WERI-Rb-1 (cell line): ENCODE results near the gene GAST.

ENCODE experiments used
- DNase-seq: peaks from one replicate; pipeline ENCODE4 v3.0.0-alpha.2; 2020
- H3K27ac ChIP-seq: fragments of 250-450 bp; sonication (Bioruptor Pico); 2 replicates; pipeline ENCODE4 v1.5.1; 2020; ENCODE audit warnings: mild to moderate bottlenecking, moderate library complexity
- H3K27me3 ChIP-seq: fragments of 250-450 bp; sonication (Bioruptor Pico); 2 replicates; pipeline ENCODE4 v1.5.1; 2021; ENCODE audit warnings: mild to moderate bottlenecking, low read depth, moderate library complexity; ENCODE audit not compliant: insufficient read depth, severe bottlenecking
- H3K36me3 ChIP-seq: fragments of 250-450 bp; sonication (Bioruptor Pico); 2 replicates; pipeline ENCODE4 v1.5.1; 2020; ENCODE audit warnings: mild to moderate bottlenecking, moderate library complexity
- H3K4me3 ChIP-seq: 2 replicates; pipeline ENCODE4 v1.5.1; 2011; ENCODE audit warnings: low read depth, mild to moderate bottlenecking, control low read depth, low read length
- H3K9me3 ChIP-seq: fragments of 250-450 bp; sonication (Bioruptor Pico); 2 replicates; pipeline ENCODE4 v1.5.1; 2021; ENCODE audit warnings: mild to moderate bottlenecking, moderate library complexity; ENCODE audit not compliant: severe bottlenecking
- TF ChIP-seq, protein P1 (sequence below): IDR thresholded peaks from 2 replicates; pipeline ENCODE4 v1.5.1; 2011; ENCODE audit warnings: low read depth, mild to moderate bottlenecking, control low read depth, inconsistent platforms, low read length

Gene GAST

GRCh38 chr17:41754066-41754465 is 41.9 kb downstream of the GAST start:
- Histone ChIP-seq H3K36me3 (peaks cover 46% of the 10 kb centered on the region), H3K27me3 (no peaks in the 10 kb centered on the region), H3K4me3 (no peak overlapping the region), H3K9me3 (no peaks in the 10 kb centered on the region), H3K27ac (peak overlapping the region; percentile 18; the same call in 1 of the 2 replicates)
- TF ChIP-seq, protein P1, sequence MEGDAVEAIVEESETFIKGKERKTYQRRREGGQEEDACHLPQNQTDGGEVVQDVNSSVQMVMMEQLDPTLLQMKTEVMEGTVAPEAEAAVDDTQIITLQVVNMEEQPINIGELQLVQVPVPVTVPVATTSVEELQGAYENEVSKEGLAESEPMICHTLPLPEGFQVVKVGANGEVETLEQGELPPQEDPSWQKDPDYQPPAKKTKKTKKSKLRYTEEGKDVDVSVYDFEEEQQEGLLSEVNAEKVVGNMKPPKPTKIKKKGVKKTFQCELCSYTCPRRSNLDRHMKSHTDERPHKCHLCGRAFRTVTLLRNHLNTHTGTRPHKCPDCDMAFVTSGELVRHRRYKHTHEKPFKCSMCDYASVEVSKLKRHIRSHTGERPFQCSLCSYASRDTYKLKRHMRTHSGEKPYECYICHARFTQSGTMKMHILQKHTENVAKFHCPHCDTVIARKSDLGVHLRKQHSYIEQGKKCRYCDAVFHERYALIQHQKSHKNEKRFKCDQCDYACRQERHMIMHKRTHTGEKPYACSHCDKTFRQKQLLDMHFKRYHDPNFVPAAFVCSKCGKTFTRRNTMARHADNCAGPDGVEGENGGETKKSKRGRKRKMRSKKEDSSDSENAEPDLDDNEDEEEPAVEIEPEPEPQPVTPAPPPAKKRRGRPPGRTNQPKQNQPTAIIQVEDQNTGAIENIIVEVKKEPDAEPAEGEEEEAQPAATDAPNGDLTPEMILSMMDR: no peak
- peak; percentile 62 for DNase-seq

DNA sequence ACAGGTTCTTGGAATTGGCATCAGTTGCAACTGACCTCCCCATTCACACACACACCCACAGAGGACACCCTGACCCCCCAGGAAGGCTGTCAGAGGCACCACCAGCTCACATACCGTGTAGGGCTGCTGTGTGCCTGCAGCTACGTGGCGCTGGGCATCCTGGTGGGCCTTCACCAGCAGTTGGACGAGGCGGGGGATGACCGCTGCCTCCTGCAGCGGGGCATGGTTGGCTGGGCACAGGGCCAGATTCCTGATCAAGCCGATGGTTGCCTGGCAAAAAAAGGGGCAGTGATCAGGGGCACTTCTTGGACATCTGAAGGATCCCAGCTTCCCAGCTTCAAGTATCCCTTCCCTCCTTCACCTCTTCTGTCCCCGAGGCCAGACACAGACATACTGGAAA is 46.5 kb downstream of the GAST start:
- Histone ChIP-seq H3K36me3 (peaks cover 74% of the 10 kb centered on the region), H3K27me3 (no peaks in the 10 kb centered on the region), H3K9me3 (no peaks in the 10 kb centered on the region), H3K4me3 (no peak overlapping the region), H3K27ac (no peak overlapping the region)
- no peak for DNase-seq
- TF ChIP-seq, protein P1: no peak

DNA sequence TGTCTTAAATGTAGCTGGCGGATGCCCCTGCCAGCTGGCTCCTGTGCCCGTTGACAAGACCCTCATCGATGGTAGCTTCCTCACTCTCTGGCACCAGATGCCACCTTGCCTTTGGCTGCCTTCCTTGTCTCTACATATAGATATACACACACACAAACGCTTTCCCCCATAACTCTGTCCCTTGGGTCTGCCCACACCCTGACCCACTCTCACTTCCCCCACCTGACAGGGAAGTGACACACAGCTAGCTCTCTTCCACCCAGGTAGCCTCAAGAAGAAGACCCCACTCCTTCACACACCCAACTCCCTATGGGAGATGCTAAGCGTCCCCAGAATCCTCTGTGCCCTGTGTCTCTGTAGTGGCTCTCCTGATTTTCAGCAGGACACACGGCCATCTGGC is 48.7 kb downstream of the GAST start:
- TF ChIP-seq, protein P1: no peak
- no peaks in the 10 kb centered on the region for H3K27me3 ChIP-seq
- H3K9me3 ChIP-seq: no peaks in the 10 kb centered on the region
- peaks cover 77% of the 10 kb centered on the region for H3K36me3 ChIP-seq
- no peak for DNase-seq
- no peak overlapping the region for H3K27ac ChIP-seq
- H3K4me3 ChIP-seq: no peak overlapping the region

GRCh38 chr17:41762391-41762790 is 50.3 kb downstream of the GAST start:
- Histone ChIP-seq H3K27ac (no peak overlapping the region), H3K9me3 (no peaks in the 10 kb centered on the region), H3K27me3 (no peaks in the 10 kb centered on the region), H3K4me3 (no peak overlapping the region), H3K36me3 (peaks cover 77% of the 10 kb centered on the region)
- no peak for DNase-seq
- TF ChIP-seq, protein P1: no peak

- H3K27ac ChIP-seq: no peak overlapping the region
- no peak overlapping the region for H3K4me3 ChIP-seq
- no peaks in the 10 kb centered on the region for H3K27me3 ChIP-seq
- TF ChIP-seq, protein P1: no peak
- no peak for DNase-seq
- no peaks in the 10 kb centered on the region for H3K9me3 ChIP-seq
- peaks cover 77% of the 10 kb centered on the region for H3K36me3 ChIP-seq
Measured at GRCh38 chr17:41762841-41763240, 50.7 kb downstream of the GAST start.

DNA sequence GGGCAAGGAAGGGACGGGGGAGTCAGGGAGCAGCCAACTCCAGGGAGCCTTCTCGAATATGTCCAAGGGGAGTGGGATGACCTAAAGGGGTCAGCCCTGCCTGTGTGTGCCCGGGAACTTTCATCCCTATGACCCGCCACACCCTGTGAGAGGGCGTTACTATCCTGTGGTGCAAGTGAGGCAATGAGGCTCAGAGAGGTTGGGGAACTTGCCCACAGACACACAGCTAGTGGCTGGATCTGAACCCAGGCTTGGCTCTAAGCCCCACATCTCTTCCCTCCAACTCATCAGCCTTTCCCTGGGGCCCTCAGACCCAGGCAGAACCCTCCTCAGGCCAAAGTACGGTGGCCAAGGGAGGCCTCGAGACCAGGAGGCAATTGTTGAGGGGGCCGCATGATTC is 51.2 kb downstream of the GAST start:
- no peaks in the 10 kb centered on the region for H3K27me3 ChIP-seq
- no peak overlapping the region for H3K4me3 ChIP-seq
- no peak for DNase-seq
- H3K36me3 ChIP-seq: peaks cover 77% of the 10 kb centered on the region
- H3K27ac ChIP-seq: no peak overlapping the region
- TF ChIP-seq, protein P1: no peak
- H3K9me3 ChIP-seq: no peaks in the 10 kb centered on the region
